ENCODE data around the gene DGCR6L.
A peak's percentile ranks its signal among the peaks of the same experiment; 100 is the strongest.
"Not testable (repeated sequence)": the region's sequence is repeated elsewhere in the genome, so short reads cannot be mapped to it uniquely, and the experiment has no call there.

The DGCR6L gene

GRCh38 chr22:20274374-20274773 lies 45.5 kb downstream of the DGCR6L start:
- DNase-seq, result not testable (repeated sequence)

- DNase-seq, result no peak
Observed at GRCh38 chr22:20273758-20274181, 46.1 kb downstream of the DGCR6L start.

- DNase-seq, result no peak
Observed at GRCh38 chr22:20272700-20273099, 47.2 kb downstream of the DGCR6L start.

GRCh38 chr22:20272174-20272573 lies 47.7 kb downstream of the DGCR6L start:
- no peak for DNase-seq

- no peak for DNase-seq
Observed at GRCh38 chr22:20271114-20271994, 48.5 kb downstream of the DGCR6L start.

- not testable (repeated sequence) for DNase-seq
Observed at GRCh38 chr22:20270190-20271113, 49.4 kb downstream of the DGCR6L start.

GRCh38 chr22:20269673-20270072 lies 50.2 kb downstream of the DGCR6L start:
- not testable (repeated sequence) for DNase-seq

GRCh38 chr22:20269201-20269600 lies 50.7 kb downstream of the DGCR6L start:
- DNase-seq, result not testable (repeated sequence)

- peak; percentile 62 for DNase-seq
Observed at GRCh38 chr22:20268279-20269012, 51.4 kb downstream of the DGCR6L start, which contains the start of gene RTN4R. Gene RTN4R (minus strand): TSS chr22:20268318. CDS start chr22:20268092, 226 bp downstream.

GRCh38 chr22:20267441-20268278 lies 52.2 kb downstream of the DGCR6L start:
- no peak for DNase-seq

GRCh38 chr22:20266667-20267440 lies 53.0 kb downstream of the DGCR6L start:
- DNase-seq, result not testable (repeated sequence)

- not testable (repeated sequence) for DNase-seq
Observed at GRCh38 chr22:20265772-20266666, 53.8 kb downstream of the DGCR6L start.

GRCh38 chr22:20264614-20265452 lies 55.0 kb downstream of the DGCR6L start:
- no peak for DNase-seq

Data from activated naive CD4-positive, alpha-beta T cell treated with anti-CD3 and anti-CD28 coated beads, Interleukin-2, amount 50 U/mL, for 16 hours (primary cell).